CD4-positive, alpha-beta memory T cell (primary cell): ENCODE results near the gene NOPCHAP1. TPM values are rescaled to one million over a fixed set of nuclear protein-coding genes. Genes with fewer than 3 reads are reported as not detected.

Experiments
- CTCF ChIA-PET: fragments of 350-600 bp; sonication (Branson Sonifier 250); formaldehyde crosslinking; loops from one replicate; lab custom pipeline; 2021; ENCODE audit warnings: inconsistent platforms; ENCODE audit not compliant: partially characterized antibody; lab: Charles Lee
- POLR2A ChIA-PET: fragments of 350-600 bp; sonication (Branson Sonifier 250); formaldehyde crosslinking; loops from one replicate; lab custom pipeline; 2021; ENCODE audit not compliant: partially characterized antibody; lab: Charles Lee
- DNase-seq, 5 donors: peaks; one replicate each; pipeline versions ENCODE4 v3.0.0 to v3.0.0-alpha.2; 2020 to 2022; ENCODE audit warnings: mixed read lengths in 1 of 5
- H3K27ac ChIP-seq: one replicate; pipeline ENCODE4 v1.7.0; 2013; ENCODE audit warnings: low read depth, low read length
- H3K27me3 ChIP-seq: 2 replicates; pipeline ENCODE4 v1.7.0; 2013; ENCODE audit warnings: mild to moderate bottlenecking, low read length, moderate library complexity; ENCODE audit not compliant: insufficient read depth
- H3K36me3 ChIP-seq: 2 replicates; pipeline ENCODE4 v1.7.0; 2013; ENCODE audit warnings: mild to moderate bottlenecking, low read length, moderate library complexity; ENCODE audit not compliant: insufficient read depth
- H3K4me1 ChIP-seq: 2 replicates; pipeline ENCODE4 v1.7.0; 2013; ENCODE audit warnings: mild to moderate bottlenecking, low read length, moderate library complexity; ENCODE audit not compliant: insufficient read depth
- H3K4me3 ChIP-seq, 2 donors: one replicate each; pipeline ENCODE4 v1.7.0; 2013; ENCODE audit warnings: low read length in 2 of 2, mild to moderate bottlenecking in 1 of 2
- H3K9me3 ChIP-seq, 2 donors: one replicate each; pipeline ENCODE4 v1.7.0; 2013; ENCODE audit warnings: low read length in 2 of 2, control low read depth in 1 of 2; ENCODE audit not compliant: control insufficient read depth in 1 of 2
- H3K27ac Mint-ChIP-seq, 7 donors: one replicate each; pipeline ENCODE4 v1.8.0; 2020 to 2021; ENCODE audit warnings: mixed read lengths in 7 of 7, mild to moderate bottlenecking in 6 of 7, inconsistent platforms in 3 of 7, moderate library complexity in 3 of 7
- H3K27me3 Mint-ChIP-seq, 2 donors: one replicate each; pipeline ENCODE4 v1.8.0; 2020 to 2021; ENCODE audit warnings: mixed read lengths in 2 of 2
- H3K36me3 Mint-ChIP-seq, 2 donors: one replicate each; pipeline ENCODE4 v1.8.0; 2020 to 2021; ENCODE audit warnings: mixed read lengths in 2 of 2, inconsistent platforms in 1 of 2, mild to moderate bottlenecking in 1 of 2
- H3K4me1 Mint-ChIP-seq, 4 donors: one replicate each; pipeline ENCODE4 v1.8.0; 2020 to 2021; ENCODE audit warnings: mixed read lengths in 4 of 4, mild to moderate bottlenecking in 1 of 4
- H3K4me3 Mint-ChIP-seq, 8 donors: one replicate each; pipeline ENCODE4 v1.8.0; 2020 to 2021; ENCODE audit warnings: mixed read lengths in 8 of 8, mild to moderate bottlenecking in 7 of 8, moderate library complexity in 6 of 8, inconsistent platforms in 3 of 8
- H3K9me3 Mint-ChIP-seq, 8 donors: one replicate each; pipeline ENCODE4 v1.8.0; 2020 to 2021; ENCODE audit warnings: mixed read lengths in 8 of 8, mild to moderate bottlenecking in 5 of 8, inconsistent platforms in 3 of 8, moderate library complexity in 1 of 8
- intact Hi-C: fragments of 100-400 bp; cut with micrococcal nuclease; formaldehyde crosslinking; loops from one replicate; pipeline ENCODE4 v1.15.1; 2023
- polyA plus RNA-seq, 2 donors: library from polyadenylated mRNA; unstranded; fragments of 300-500 nt; fragmentation: Illumina TruSeq; gene quantifications; one replicate each; pipeline ENCODE4 v1.2.3, GENCODE V29; 2021
- total RNA-seq, 2 experiments: library from RNA; stranded (reverse); gene quantifications; one replicate each; pipeline ENCODE4 v1.2.3, GENCODE V29; 2021

Gene NOPCHAP1
- total and polyA plus RNA-seq, 4 experiments from 2014 or later, result 12.1 to 16.2 (median 14.6) TPM

DNA sequence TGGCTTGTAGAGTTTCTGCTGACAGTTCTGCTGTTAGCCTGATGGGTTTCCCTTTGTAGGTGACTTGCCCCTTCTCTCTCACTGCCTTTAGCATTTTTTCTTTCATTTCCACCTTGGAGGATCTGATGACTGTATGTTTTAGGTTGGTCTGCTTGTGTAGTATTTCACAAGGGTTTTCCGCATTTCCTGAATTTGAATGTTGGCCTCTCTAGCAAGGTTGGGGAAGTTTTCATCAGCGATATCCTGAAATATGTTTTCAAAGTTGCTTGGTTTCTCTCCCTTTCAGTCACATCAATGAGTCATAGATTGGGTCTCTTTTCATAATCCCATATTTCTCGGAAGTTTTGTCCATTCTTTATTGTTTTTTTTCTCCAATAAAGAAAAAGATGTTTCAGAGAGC, 11.4 kb downstream of the NOPCHAP1 start:
- POLR2A ChIA-PET, result no interaction called here
- H3K27ac Mint-ChIP-seq, result peak overlapping the region in 2 of 7 donors; percentile 2 to 6
- no peaks in the 10 kb centered on the region for H3K4me1 ChIP-seq
- H3K27ac ChIP-seq, result no peak overlapping the region
- no peak overlapping the region for H3K4me3 Mint-ChIP-seq
- peaks cover 77 to 89% of the 10 kb centered on the region in 2 donors for H3K36me3 Mint-ChIP-seq
- CTCF ChIA-PET, result no interaction called here
- no peak for DNase-seq
- no peak overlapping the region for H3K4me3 ChIP-seq
- H3K36me3 ChIP-seq, result peaks cover 29% of the 10 kb centered on the region
- H3K9me3 ChIP-seq, result no peaks in the 10 kb centered on the region
- H3K9me3 Mint-ChIP-seq, result peaks cover 0 to 22% (median 10%) of the 10 kb centered on the region in 8 donors
- intact Hi-C loops, result no loop called here
- no peaks in the 10 kb centered on the region for H3K27me3 ChIP-seq
- H3K27me3 Mint-ChIP-seq, result no peaks in the 10 kb centered on the region
- peaks cover 0 to 11% (median 1%) of the 10 kb centered on the region in 4 donors for H3K4me1 Mint-ChIP-seq

DNA sequence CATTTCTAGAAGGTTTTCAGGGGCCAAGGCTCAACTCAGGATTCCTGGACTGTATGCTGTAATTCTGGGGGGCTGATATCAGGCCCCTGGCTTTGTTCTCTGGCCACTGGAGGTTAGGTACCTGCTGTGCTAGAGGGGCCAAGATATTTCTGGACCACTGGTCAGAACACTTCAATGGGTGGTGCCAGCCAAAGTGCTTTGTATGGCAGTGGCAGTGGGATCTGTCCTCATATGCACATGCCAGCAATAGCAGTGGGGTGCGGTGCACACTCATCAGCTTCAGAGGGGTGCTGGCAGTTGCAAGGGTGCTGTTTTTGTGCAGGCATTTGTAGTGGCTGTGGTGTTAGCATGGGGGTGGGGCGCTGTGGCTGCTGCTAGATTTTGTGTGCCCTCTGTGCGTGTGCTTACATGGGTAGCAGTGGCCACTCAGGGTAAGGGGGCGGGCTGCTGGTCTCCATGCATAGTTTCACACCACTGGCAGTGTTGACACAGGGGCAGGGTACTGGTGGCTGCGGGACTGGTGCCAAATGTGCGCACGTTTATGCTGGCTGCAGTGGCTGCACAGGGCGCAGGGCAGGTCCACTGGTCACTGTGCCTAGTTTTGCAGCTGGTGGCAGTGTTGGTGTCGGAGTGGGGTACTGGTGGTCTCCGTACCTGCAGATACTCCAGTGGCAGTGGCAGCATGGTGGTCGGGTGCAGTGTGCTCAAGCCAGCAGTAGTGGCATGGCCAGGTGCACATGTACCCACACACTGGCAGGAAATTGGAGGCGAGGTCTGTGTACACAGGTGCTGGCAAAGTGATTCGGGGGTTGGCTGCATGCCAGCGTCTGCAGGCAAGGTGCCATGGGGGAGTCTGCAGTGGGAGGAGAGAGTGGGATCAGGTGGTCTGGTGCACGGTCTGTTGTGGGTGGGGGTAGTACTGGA, 12.6 kb downstream of the NOPCHAP1 start:
- peaks cover 0 to 11% (median 1%) of the 10 kb centered on the region in 4 donors for H3K4me1 Mint-ChIP-seq
- Histone ChIP-seq H3K9me3 (no peaks in the 10 kb centered on the region), H3K4me3 (no peak overlapping the region), H3K27me3 (no peaks in the 10 kb centered on the region), H3K36me3 (peaks cover 25% of the 10 kb centered on the region), H3K27ac (no peak overlapping the region), H3K4me1 (no peaks in the 10 kb centered on the region)
- peak overlapping the region in 2 of 7 donors; percentile 20 to 54 for H3K27ac Mint-ChIP-seq
- POLR2A ChIA-PET, result no interaction called here
- peaks cover 82 to 89% of the 10 kb centered on the region in 2 donors for H3K36me3 Mint-ChIP-seq
- no peak overlapping the region for H3K4me3 Mint-ChIP-seq
- no peaks in the 10 kb centered on the region for H3K27me3 Mint-ChIP-seq
- no peak for DNase-seq
- intact Hi-C loops, result no loop called here
- H3K9me3 Mint-ChIP-seq, result peaks cover 0 to 22% (median 10%) of the 10 kb centered on the region in 8 donors
- CTCF ChIA-PET, result no interaction called here

DNA sequence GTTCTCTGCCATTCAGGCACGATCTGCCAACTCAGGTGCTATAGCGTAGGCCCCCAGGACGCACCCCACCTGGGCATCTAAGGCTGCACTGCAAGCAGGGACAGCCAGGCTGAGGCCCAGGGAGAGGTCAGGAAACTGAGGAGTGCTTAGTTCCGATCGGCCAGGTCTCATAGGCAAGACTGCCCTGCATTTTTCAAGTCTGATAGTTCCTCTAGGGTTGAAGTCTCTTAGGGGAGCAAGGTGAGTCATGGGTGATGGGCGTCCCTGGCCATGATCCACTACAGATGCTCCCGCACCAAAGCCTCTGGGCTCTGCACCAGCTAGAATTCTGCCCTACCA, 13.2 kb downstream of the NOPCHAP1 start:
- H3K9me3 Mint-ChIP-seq, result peaks cover 0 to 22% (median 10%) of the 10 kb centered on the region in 8 donors

DNA sequence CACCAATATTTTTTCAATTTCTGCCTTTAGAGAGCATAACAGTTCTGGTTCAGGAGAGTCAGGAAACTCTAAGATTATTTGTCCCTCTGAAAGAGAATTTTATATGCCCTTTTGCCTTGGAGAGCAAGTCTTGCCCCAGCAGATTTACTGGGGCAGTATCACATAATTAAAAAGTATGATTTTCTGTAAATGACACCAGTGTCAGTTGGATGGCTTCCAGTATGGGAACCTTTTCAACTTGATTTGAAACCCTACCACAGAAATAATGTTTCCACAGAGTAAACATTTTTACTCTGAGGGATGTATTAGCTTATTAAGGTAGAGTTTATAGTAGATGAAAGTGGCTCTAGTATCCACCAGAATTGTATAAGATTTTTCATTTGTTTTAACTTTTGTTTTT, 15.4 kb downstream of the NOPCHAP1 start:
- H3K27ac Mint-ChIP-seq, result no peak overlapping the region
- peaks cover 21% of the 10 kb centered on the region for H3K36me3 ChIP-seq
- H3K27me3 ChIP-seq, result no peaks in the 10 kb centered on the region
- intact Hi-C loops, result no loop called here
- POLR2A ChIA-PET, result no interaction called here
- H3K4me1 ChIP-seq, result no peaks in the 10 kb centered on the region
- H3K27ac ChIP-seq, result no peak overlapping the region
- CTCF ChIA-PET, result interaction anchor here (1.1 kb wide), 1 partner anchor 32 kb away, joined by 3 read pairs; no protein-coding TSS in a partner anchor
- DNase-seq, result no peak
- H3K4me1 Mint-ChIP-seq, result peaks cover 0 to 11% (median 4%) of the 10 kb centered on the region in 4 donors
- peaks cover 84 to 85% of the 10 kb centered on the region in 2 donors for H3K36me3 Mint-ChIP-seq
- no peak overlapping the region for H3K4me3 ChIP-seq
- no peaks in the 10 kb centered on the region for H3K27me3 Mint-ChIP-seq
- H3K9me3 ChIP-seq, result no peaks in the 10 kb centered on the region
- peaks cover 0 to 22% (median 10%) of the 10 kb centered on the region in 8 donors for H3K9me3 Mint-ChIP-seq
- H3K4me3 Mint-ChIP-seq, result no peak overlapping the region

More for the DNA sequence above, 13.2 kb downstream of the NOPCHAP1 start:
- no peak for DNase-seq
- no peaks in the 10 kb centered on the region for H3K9me3 ChIP-seq
- ChIA-PET CTCF (no interaction called here), POLR2A (no interaction called here)
- peaks cover 0 to 11% (median 1%) of the 10 kb centered on the region in 4 donors for H3K4me1 Mint-ChIP-seq
- H3K36me3 Mint-ChIP-seq, result peaks cover 83 to 89% of the 10 kb centered on the region in 2 donors
- H3K4me3 Mint-ChIP-seq, result no peak overlapping the region
- H3K36me3 ChIP-seq, result peaks cover 25% of the 10 kb centered on the region
- H3K4me1 ChIP-seq, result no peaks in the 10 kb centered on the region
- H3K27me3 Mint-ChIP-seq, result no peaks in the 10 kb centered on the region
- H3K27ac ChIP-seq, result no peak overlapping the region
- no peaks in the 10 kb centered on the region for H3K27me3 ChIP-seq
- H3K4me3 ChIP-seq, result no peak overlapping the region
- intact Hi-C loops, result no loop called here
- peak overlapping the region in 1 of 7 donors; percentile 20 for H3K27ac Mint-ChIP-seq

DNA sequence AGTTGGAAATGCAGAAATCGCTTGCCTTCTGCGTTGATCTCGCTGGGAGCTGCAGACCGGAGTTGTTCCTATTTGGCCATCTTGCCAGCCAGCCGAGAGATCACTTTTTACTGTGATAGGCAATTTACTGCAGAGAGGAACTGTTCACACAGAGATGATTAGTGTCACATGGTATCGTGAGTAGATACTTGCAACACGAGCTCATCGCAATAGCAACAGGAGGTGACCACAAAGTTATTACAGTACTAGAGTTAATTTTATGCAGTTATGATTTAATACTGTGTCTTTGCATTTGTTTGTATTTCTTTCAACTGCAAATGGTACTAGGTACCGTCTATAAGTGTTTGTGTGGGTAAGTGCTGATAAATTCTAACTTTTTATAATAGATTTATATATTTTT, 27.8 kb downstream of the NOPCHAP1 start:
- no peaks in the 10 kb centered on the region for H3K9me3 ChIP-seq
- peaks cover 0 to 22% (median 12%) of the 10 kb centered on the region in 8 donors for H3K9me3 Mint-ChIP-seq
- ChIA-PET CTCF (interaction anchor here (1.5 kb wide), 1 partner anchor 17 kb away, joined by 3 read pairs; no protein-coding TSS in a partner anchor), POLR2A (no interaction called here)
- intact Hi-C loops, result no loop called here
- no peaks in the 10 kb centered on the region for H3K4me1 ChIP-seq
- H3K27me3 Mint-ChIP-seq, result no peaks in the 10 kb centered on the region
- H3K36me3 Mint-ChIP-seq, result peaks cover 47 to 49% of the 10 kb centered on the region in 2 donors
- H3K4me3 Mint-ChIP-seq, result no peak overlapping the region
- H3K36me3 ChIP-seq, result no peaks in the 10 kb centered on the region
- no peaks in the 10 kb centered on the region for H3K27me3 ChIP-seq
- H3K4me3 ChIP-seq, result no peak overlapping the region
- H3K27ac ChIP-seq, result no peak overlapping the region
- H3K4me1 Mint-ChIP-seq, result peaks cover 0 to 1% (median 0%) of the 10 kb centered on the region in 4 donors
- no peak for DNase-seq
- H3K27ac Mint-ChIP-seq, result no peak overlapping the region

DNA sequence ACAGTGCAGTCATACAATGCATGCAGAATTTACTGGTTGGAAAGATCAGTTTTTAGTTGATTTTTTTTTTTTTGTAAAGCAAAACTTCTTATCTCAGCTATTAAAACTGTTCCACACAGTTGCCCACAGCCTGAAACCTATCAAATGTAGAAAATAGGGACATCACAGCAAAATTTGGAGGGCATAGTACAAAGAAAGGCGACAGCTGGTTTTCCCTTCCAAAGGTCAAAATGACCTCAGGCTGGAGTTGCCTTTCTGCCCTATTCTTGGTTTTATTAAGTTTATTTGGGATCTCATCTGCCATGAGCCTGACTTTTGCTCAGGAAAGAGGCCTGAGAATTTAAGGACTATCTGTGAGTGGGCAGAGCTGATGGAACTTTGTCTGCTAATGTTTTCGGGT, 28.5 kb downstream of the NOPCHAP1 start:
- Mint-ChIP-seq H3K36me3 (peaks cover 41 to 42% of the 10 kb centered on the region in 2 donors), H3K4me3 (no peak overlapping the region), H3K9me3 (peaks cover 0 to 20% (median 11%) of the 10 kb centered on the region in 8 donors), H3K27me3 (no peaks in the 10 kb centered on the region), H3K27ac (no peak overlapping the region), H3K4me1 (peaks cover 0 to 1% (median 0%) of the 10 kb centered on the region in 4 donors)
- no peaks in the 10 kb centered on the region for H3K4me1 ChIP-seq
- H3K4me3 ChIP-seq, result no peak overlapping the region
- H3K27ac ChIP-seq, result no peak overlapping the region
- intact Hi-C loops, result no loop called here
- H3K36me3 ChIP-seq, result no peaks in the 10 kb centered on the region
- DNase-seq, result no peak
- H3K27me3 ChIP-seq, result no peaks in the 10 kb centered on the region
- no peaks in the 10 kb centered on the region for H3K9me3 ChIP-seq
- POLR2A ChIA-PET, result no interaction called here
- CTCF ChIA-PET, result interaction anchor here (1.5 kb wide), 1 partner anchor 16 kb away, joined by 3 read pairs; no protein-coding TSS in a partner anchor

DNA sequence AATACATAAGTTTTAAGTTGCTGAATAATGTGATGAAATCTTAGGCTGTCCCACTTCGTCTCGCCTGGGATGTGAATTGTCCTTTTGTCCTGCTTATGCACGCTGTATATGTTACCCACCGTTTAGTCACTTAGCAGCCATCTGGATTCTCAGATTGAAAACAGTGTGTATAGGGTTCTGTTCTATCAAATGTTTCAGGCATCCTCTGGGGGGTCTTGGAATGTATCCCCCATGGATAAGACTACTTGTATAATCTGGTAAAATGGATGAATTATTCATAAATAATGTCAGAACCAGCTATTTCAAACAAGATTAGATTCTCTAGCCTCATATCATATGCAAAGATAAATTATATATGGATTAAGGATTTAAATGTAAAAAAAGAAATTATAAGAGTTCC, 29.4 kb downstream of the NOPCHAP1 start:
- no peaks in the 10 kb centered on the region for H3K27me3 Mint-ChIP-seq
- H3K4me1 ChIP-seq, result no peaks in the 10 kb centered on the region
- H3K4me1 Mint-ChIP-seq, result peaks cover 0 to 1% (median 0%) of the 10 kb centered on the region in 4 donors
- no peaks in the 10 kb centered on the region for H3K36me3 ChIP-seq
- no peak overlapping the region for H3K4me3 ChIP-seq
- ChIA-PET CTCF (interaction anchor here (2.0 kb wide), 1 partner anchor 634 kb away, joined by 8 read pairs; no protein-coding TSS in a partner anchor), POLR2A (no interaction called here)
- H3K4me3 Mint-ChIP-seq, result no peak overlapping the region
- no peak for DNase-seq
- no peak overlapping the region for H3K27ac Mint-ChIP-seq
- no peak overlapping the region for H3K27ac ChIP-seq
- no peaks in the 10 kb centered on the region for H3K9me3 ChIP-seq
- peaks cover 31 to 33% of the 10 kb centered on the region in 2 donors for H3K36me3 Mint-ChIP-seq
- intact Hi-C loops, result no loop called here
- H3K27me3 ChIP-seq, result no peaks in the 10 kb centered on the region
- peaks cover 0 to 13% (median 7%) of the 10 kb centered on the region in 8 donors for H3K9me3 Mint-ChIP-seq
